Erythroblast (primary cell): Measurements from ENCODE around the gene KIF17.

Source experiments
- GATA1 ChIP-seq: IDR thresholded peaks from 2 replicates; pipeline ENCODE4 v1.6.1; 2011; ENCODE audit warnings: low read depth, mild to moderate bottlenecking, control low read depth, low read length, moderate library complexity
- POLR2A ChIP-seq: IDR thresholded peaks from 2 replicates; pipeline ENCODE4 v1.6.1; 2011; ENCODE audit warnings: mild to moderate bottlenecking, low read length

- no peak for TF ChIP-seq POLR2A
- TF ChIP-seq GATA1, result no peak
Observed at GRCh38 chr1:20683614-20684013, 34.2 kb downstream of the KIF17 start.
